Measurements from ENCODE around the gene CABLES2. TPM values are rescaled to one million over a fixed set of nuclear protein-coding genes. Genes with fewer than 3 reads are reported as not detected.

CABLES2 gene
- total and polyA plus RNA-seq, 9 of the 15 experiments (the other 6 are each of a cell fraction or from before 2014, with no cell fraction given): 0.46 to 4.2 (median 1.6) TPM

GRCh38 chr20:62387219-62387913 is 19.7 kb downstream of the CABLES2 start (continued):
- TF ChIP-seq HBP1 (CRISPR knock-in tag; IDR thresholded peaks at IDR 0.05) (peak; percentile 91), ZBTB1 (CRISPR knock-in tag; IDR thresholded peaks at IDR 0.05; ENCODE audit: borderline replicate concordance, low read depth) (no peak), REST (IDR thresholded peaks at IDR 0.05; ENCODE audit: borderline replicate concordance) (no peak), REST (CRISPR knock-in tag; IDR thresholded peaks at IDR 0.05; ENCODE audit: low read depth) (no peak), BMI1 (IDR thresholded peaks at IDR 0.05; ENCODE audit: low read length) (no peak), ZNF639 (CRISPR knock-in tag; conservative IDR thresholded peaks at IDR 0.05 in 1 of 2, IDR thresholded peaks at IDR 0.05 in 1 of 2) (peak in 1 of 2 experiments; percentile 74; a peak in 1 of 4 replicates), C11orf30 (IDR thresholded peaks at IDR 0.05; ENCODE audit: low read depth) (no peak), MAFF (IDR thresholded peaks at IDR 0.05; ENCODE audit: low read length) (no peak), GABPA (tag; conservative IDR thresholded peaks at IDR 0.05; ENCODE audit: low read depth) (peak; percentile 92), RFX5 (IDR thresholded peaks at IDR 0.05; ENCODE audit: low read depth, low read length) (no peak), ATF6 (CRISPR knock-in tag; IDR thresholded peaks at IDR 0.05) (peak; percentile 26; the same call in 1 of the 2 replicates), CREB1 (IDR thresholded peaks at IDR 0.05) (no peak), CREB1 (CRISPR knock-in tag; IDR thresholded peaks at IDR 0.05) (no peak), RBFOX2 (IDR thresholded peaks at IDR 0.05; ENCODE audit: low read depth, low read length) (peak; percentile 82), HMG20B (CRISPR knock-in tag; IDR thresholded peaks at IDR 0.05) (0 out of 2 replicates have a peak, but pooled peaks have one; percentile 51)

Data from K562 (cell line).